Activated naive CD8-positive, alpha-beta T cell treated with anti-CD3 and anti-CD28 coated beads, Interleukin-2, amount 10 ng/mL, durations not matched to agents 7 days and 5 days (primary cell): ENCODE results near the gene CHMP4A. TPM values are rescaled to one million over a fixed set of nuclear protein-coding genes. Genes with fewer than 3 reads are reported as not detected.

ENCODE experiments used
- ATAC-seq: fragments of 150-1000 bp; cut with Tn5 transposase; one replicate; pipeline ENCODE4 v1.10.0; 2021; ENCODE audit warnings: low read depth, moderate library complexity
- POLR2A ChIA-PET: fragments of 350-600 bp; sonication (Branson Sonifier 250); formaldehyde crosslinking; loops from one replicate; lab custom pipeline; 2021; ENCODE audit warnings: antibody characterized with exemption; lab: Charles Lee
- DNase-seq: peaks from one replicate; pipeline ENCODE4 v3.0.0; 2021
- H3K27ac Mint-ChIP-seq: one replicate; pipeline ENCODE4 v1.8.0; 2022; ENCODE audit warnings: mild to moderate bottlenecking, mixed read lengths
- H3K27me3 Mint-ChIP-seq: one replicate; pipeline ENCODE4 v1.8.0; 2022; ENCODE audit warnings: mild to moderate bottlenecking, moderate library complexity, mixed read lengths
- H3K36me3 Mint-ChIP-seq: one replicate; pipeline ENCODE4 v1.8.0; 2021; ENCODE audit warnings: mild to moderate bottlenecking, mixed read lengths
- H3K4me1 Mint-ChIP-seq: one replicate; pipeline ENCODE4 v1.8.0; 2021; ENCODE audit warnings: mixed read lengths
- H3K4me3 Mint-ChIP-seq: one replicate; pipeline ENCODE4 v1.8.0; 2022; ENCODE audit warnings: mild to moderate bottlenecking, moderate library complexity, mixed read lengths
- H3K9me3 Mint-ChIP-seq: one replicate; pipeline ENCODE4 v1.8.0; 2021; ENCODE audit warnings: mixed read lengths
- total RNA-seq, 2 experiments: library from RNA; stranded (reverse); gene quantifications; one replicate each; pipeline ENCODE4 v1.2.3, GENCODE V29; 2021

The CHMP4A gene
- total RNA-seq, 2 experiments from 2014 or later = 93.6 to 97.8 TPM

DNA sequence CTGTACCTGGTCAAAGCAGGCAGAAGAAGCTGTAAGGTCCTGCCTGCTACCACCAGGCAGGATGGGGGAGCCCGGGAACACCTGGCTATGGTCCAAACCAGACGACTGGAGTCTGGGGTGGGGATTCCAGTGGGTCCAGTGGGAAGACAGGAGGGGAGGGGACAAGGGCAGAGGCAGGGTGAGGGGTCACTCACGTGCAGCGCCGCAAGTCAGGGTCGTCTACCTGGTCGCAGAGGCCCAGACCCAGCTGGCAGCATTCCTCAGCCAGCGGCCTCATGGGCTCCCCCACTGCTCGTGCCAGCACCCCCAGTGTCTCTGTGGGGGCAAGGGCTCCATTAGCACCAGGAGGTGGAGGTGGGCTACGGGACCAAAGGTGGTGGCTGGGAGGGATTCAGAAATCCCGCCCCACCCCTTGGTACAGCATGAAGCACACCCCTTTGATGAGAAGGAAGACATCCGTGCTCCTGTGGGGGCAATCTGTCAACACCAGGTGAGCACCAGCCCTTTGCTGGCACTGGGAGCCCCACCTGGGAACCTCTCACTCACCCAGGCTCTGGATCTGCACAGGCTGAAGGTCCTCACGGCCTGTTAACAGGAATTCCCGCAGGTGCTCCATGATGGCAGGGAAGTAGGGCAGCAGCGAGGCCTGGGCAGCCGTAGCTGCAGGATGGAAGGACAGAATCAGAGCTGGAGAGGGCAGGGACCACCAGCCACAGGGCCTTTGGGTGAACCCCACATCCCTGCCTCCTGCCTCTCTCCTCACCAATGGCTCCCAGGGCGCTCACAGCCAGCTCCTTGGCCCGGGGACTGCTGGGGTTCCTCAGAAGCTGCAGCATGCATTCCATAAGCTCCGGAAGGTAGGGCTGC, 29.0 kb downstream of the CHMP4A start:
- H3K4me3 Mint-ChIP-seq = no peak overlapping the region
- H3K36me3 Mint-ChIP-seq = peaks cover 11% of the 10 kb centered on the region
- POLR2A ChIA-PET = interaction anchor here (0.6 to 2.0 kb wide), 10 partner anchors 9 to 132 kb away, joined by 3 to 8 read pairs (median 5); partner anchors contain the start of genes CHMP4A, DCAF11, IRF9 and NRL
- H3K27ac Mint-ChIP-seq = no peak overlapping the region
- H3K27me3 Mint-ChIP-seq = no peaks in the 10 kb centered on the region
- H3K4me1 Mint-ChIP-seq = peaks cover 14% of the 10 kb centered on the region
- no peaks in the 10 kb centered on the region for H3K9me3 Mint-ChIP-seq
- ATAC-seq (no peak), DNase-seq (no peak)

- Mint-ChIP-seq H3K4me1 (peaks cover 10% of the 10 kb centered on the region), H3K27ac (no peak overlapping the region), H3K4me3 (no peak overlapping the region), H3K27me3 (no peaks in the 10 kb centered on the region), H3K9me3 (no peaks in the 10 kb centered on the region), H3K36me3 (peaks cover 12% of the 10 kb centered on the region)
- DNase-seq (no peak), ATAC-seq (no peak)
- POLR2A ChIA-PET = interaction anchor here (0.9 to 2.0 kb wide), 3 partner anchors 10 to 22 kb away, joined by 3 to 8 read pairs (median 7); partner anchors contain the start of gene IRF9
These were observed 30.2 kb downstream of the CHMP4A start for GRCh38 chr14:24183014-24183481.

GRCh38 chr14:24182110-24182882, 31.0 kb downstream of the CHMP4A start:
- Mint-ChIP-seq H3K4me3 (no peak overlapping the region), H3K27ac (peak overlapping the region; percentile 54), H3K36me3 (peaks cover 12% of the 10 kb centered on the region), H3K9me3 (no peaks in the 10 kb centered on the region), H3K4me1 (peaks cover 4% of the 10 kb centered on the region), H3K27me3 (no peaks in the 10 kb centered on the region)
- DNase-seq (no peak), ATAC-seq (no peak)
- POLR2A ChIA-PET = interaction anchor here (0.9 to 4.0 kb wide), 4 partner anchors 9 to 64 kb away, joined by 3 to 29 read pairs (median 6); partner anchors contain the start of gene REC8

GRCh38 chr14:24181371-24182077, 31.8 kb downstream of the CHMP4A start:
- H3K4me3 Mint-ChIP-seq = no peak overlapping the region
- peaks cover 14% of the 10 kb centered on the region for H3K36me3 Mint-ChIP-seq
- no peaks in the 10 kb centered on the region for H3K27me3 Mint-ChIP-seq
- no peak for ATAC-seq
- H3K9me3 Mint-ChIP-seq = no peaks in the 10 kb centered on the region
- no peak overlapping the region for H3K27ac Mint-ChIP-seq
- DNase-seq = no peak
- POLR2A ChIA-PET = interaction anchor here (0.9 to 4.0 kb wide), 8 partner anchors 9 to 65 kb away, joined by 3 to 29 read pairs (median 5); partner anchors contain the start of genes IRF9, PSME1, REC8 and TM9SF1
- no peaks in the 10 kb centered on the region for H3K4me1 Mint-ChIP-seq

DNA sequence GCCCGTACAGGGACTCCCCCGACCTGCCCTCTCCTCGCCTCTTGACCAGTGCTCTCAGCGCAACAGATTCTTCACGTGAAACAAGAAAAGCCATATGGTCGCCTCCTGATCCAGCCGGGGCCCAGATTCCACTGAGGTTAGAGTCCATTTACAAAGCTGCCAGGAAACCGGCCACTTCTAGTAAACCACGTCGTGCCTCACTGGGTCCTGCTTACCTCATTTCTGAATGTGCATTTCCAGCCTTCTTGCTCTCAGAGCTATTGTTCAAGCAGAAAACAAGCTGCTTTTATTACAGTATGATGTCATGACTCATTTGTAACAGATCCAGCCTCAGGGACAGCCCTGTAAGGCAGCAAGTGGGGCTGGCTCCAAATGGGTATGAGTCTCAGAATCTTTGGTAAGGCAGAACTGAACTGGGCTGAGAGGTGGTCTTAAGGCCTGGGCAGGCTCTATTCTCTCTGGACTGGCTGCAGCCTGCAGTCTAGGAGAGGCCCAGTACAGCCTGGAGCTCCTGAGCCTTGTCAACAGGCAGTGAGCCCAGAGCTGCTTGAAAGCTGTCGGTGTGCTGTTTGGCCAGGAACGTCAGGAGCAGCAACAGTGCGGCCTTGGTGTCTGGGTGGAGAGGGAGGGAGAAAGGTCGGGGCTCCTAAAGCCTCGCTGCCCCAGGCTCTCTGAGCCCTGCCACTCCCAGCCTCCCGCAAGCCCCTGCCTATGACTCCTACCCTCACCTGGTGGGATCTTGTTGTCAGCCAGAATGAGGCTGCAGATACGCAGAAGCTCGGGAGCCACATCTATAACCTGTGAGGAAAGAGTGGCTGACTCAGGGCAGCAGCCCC, 33.1 kb downstream of the CHMP4A start:
- Mint-ChIP-seq H3K4me1 (peaks cover under 1% of the 10 kb centered on the region), H3K27me3 (no peaks in the 10 kb centered on the region), H3K27ac (peak overlapping the region; percentile 25), H3K9me3 (no peaks in the 10 kb centered on the region), H3K4me3 (no peak overlapping the region), H3K36me3 (peaks cover 12% of the 10 kb centered on the region)
- ATAC-seq = no peak
- POLR2A ChIA-PET = interaction anchor here (1.0 to 4.0 kb wide), 10 partner anchors 7 to 67 kb away, joined by 3 to 29 read pairs (median 6); partner anchors contain the start of genes IPO4, IRF9, PSME2 and REC8
- no peak for DNase-seq

- Mint-ChIP-seq H3K4me1 (peaks cover 2% of the 10 kb centered on the region), H3K36me3 (peaks cover 15% of the 10 kb centered on the region), H3K27ac (peak overlapping the region; percentile 48), H3K27me3 (no peaks in the 10 kb centered on the region), H3K4me3 (no peak overlapping the region), H3K9me3 (no peaks in the 10 kb centered on the region)
- POLR2A ChIA-PET = interaction anchor here (0.7 to 4.0 kb wide), 8 partner anchors 9 to 546 kb away, joined by 3 to 29 read pairs (median 8); partner anchors contain the start of genes IPO4, IRF9, PSME2 and REC8
- no peak for DNase-seq
- no peak for ATAC-seq
These were observed 33.9 kb downstream of the CHMP4A start for GRCh38 chr14:24179294-24179960.

DNA sequence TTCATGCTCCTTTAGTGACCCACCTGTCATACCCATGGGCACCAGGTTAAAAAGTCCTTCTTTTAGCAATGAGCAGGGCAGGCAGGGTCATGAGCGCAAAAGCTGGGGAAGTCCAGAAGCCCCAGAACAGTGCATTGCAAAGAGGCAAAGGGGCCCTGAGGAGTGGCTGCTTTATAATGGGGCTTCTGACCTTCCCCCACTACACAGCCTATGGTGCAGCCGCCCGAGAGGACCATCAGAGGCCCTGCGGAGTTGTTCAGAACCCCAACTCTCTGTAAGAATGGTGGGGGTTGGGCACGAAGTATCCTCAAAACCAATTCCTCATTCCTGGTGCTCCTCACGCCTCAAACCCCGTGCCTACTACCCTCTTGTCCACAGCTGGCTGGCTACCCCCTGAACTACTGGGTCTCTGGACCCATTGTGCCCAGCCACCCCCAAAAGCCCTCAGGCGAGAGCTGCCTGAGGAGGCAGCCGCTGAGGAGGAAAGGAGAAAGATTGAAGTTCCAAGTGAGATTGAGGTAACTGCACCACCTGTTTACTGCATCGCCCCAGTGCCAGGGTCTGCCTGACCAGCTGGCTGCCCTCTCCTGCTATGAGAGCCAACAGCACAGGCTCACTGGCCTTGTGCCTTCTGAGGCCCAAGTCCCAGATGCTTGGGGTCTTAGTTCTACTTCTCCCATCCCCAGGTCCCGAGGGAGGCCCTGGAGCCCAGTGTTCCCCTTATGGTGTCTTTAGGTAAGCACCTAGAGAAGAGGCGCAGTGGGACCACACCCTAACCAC, 34.7 kb downstream of the CHMP4A start:
- peaks cover 15% of the 10 kb centered on the region for H3K36me3 Mint-ChIP-seq
- H3K27me3 Mint-ChIP-seq = no peaks in the 10 kb centered on the region
- no peak for DNase-seq
- H3K4me1 Mint-ChIP-seq = peaks cover 2% of the 10 kb centered on the region
- ATAC-seq = no peak
- POLR2A ChIA-PET = interaction anchor here (0.7 to 4.0 kb wide), 8 partner anchors 8 to 545 kb away, joined by 3 to 29 read pairs (median 10); partner anchors contain the start of genes IPO4, IRF9, PSME2 and REC8
- no peaks in the 10 kb centered on the region for H3K9me3 Mint-ChIP-seq
- no peak overlapping the region for H3K4me3 Mint-ChIP-seq
- no peak overlapping the region for H3K27ac Mint-ChIP-seq

- H3K4me3 Mint-ChIP-seq = no peak overlapping the region
- ATAC-seq (no peak), DNase-seq (no peak)
- peaks cover 18% of the 10 kb centered on the region for H3K36me3 Mint-ChIP-seq
- H3K4me1 Mint-ChIP-seq = peaks cover 2% of the 10 kb centered on the region
- POLR2A ChIA-PET = interaction anchor here (3.2 kb wide), 1 partner anchor 10 kb away, joined by 14 read pairs; the partner anchor contains the start of gene IPO4
- H3K9me3 Mint-ChIP-seq = no peaks in the 10 kb centered on the region
- H3K27ac Mint-ChIP-seq = no peak overlapping the region
- no peaks in the 10 kb centered on the region for H3K27me3 Mint-ChIP-seq
These were observed 35.4 kb downstream of the CHMP4A start for GRCh38 chr14:24177891-24178290.

DNA sequence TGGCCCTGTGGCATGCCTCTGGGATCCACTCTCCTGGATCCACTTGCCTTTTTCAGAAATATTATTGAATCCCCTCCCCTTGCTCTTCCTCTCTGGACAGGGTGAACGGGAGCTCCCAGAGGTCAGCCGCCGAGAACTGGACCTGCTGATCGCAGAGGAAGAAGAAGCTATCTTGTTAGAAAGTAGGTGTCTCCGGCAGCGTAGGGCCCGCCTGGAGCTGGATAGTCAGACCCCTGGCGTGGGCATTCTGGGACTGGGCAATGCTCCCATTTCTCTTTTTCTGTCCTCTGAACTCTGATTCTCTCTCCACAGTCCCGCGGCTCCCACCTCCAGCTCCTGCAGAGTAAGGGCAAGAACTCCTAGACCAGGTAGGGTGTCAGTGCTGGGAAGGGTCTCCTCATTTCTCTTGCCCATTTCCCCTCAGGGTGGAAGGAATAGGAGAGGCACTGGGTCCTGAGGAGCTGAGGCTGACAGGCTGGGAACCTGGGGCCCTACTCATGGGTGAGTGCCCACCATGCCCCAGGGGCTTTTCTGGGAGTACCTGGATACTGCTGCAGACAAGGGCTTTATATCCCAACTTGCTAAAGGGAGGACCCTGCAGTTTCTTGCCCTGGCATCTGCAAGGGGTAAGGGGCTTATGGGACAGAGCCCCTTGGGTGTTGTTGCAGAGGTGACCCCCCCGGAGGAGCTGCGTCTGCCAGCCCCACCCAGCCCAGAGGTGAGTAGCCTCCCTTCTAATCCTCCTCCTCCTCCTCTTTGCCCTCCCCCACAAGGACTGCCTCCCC, 36.1 kb downstream of the CHMP4A start:
- H3K27ac Mint-ChIP-seq = no peak overlapping the region
- DNase-seq (no peak), ATAC-seq (no peak)
- no peak overlapping the region for H3K4me3 Mint-ChIP-seq
- H3K4me1 Mint-ChIP-seq = peaks cover 2% of the 10 kb centered on the region
- H3K36me3 Mint-ChIP-seq = peaks cover 18% of the 10 kb centered on the region
- H3K27me3 Mint-ChIP-seq = no peaks in the 10 kb centered on the region
- H3K9me3 Mint-ChIP-seq = no peaks in the 10 kb centered on the region
- POLR2A ChIA-PET = interaction anchor here (0.7 to 3.2 kb wide), 2 partner anchors 11 to 17 kb away, joined by 4 to 14 read pairs; partner anchors contain the start of gene IPO4

DNA sequence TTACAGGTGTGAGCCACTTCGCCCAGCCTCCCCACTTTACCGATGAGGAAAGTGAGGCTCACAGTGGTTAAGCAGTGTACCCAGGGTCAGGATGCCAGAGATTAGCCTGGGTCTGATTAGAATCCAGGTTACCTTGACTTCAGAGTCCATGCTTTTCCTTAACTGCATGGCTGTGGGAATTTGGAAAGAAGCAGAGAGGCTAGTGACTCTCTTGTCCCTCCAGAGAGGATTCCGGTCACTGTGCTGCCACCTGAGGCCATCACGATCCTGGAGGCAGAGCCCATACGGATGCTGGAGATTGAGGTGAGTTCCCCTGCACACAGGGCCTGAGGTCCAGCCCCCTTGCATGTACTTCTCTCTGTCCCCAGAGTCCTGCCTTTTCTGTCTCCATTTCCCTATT, 36.7 kb downstream of the CHMP4A start:
- no peak for DNase-seq
- Mint-ChIP-seq H3K4me1 (peaks cover 3% of the 10 kb centered on the region), H3K27me3 (no peaks in the 10 kb centered on the region), H3K4me3 (no peak overlapping the region), H3K27ac (no peak overlapping the region), H3K9me3 (no peaks in the 10 kb centered on the region), H3K36me3 (peaks cover 18% of the 10 kb centered on the region)
- POLR2A ChIA-PET = interaction anchor here (1.0 to 3.2 kb wide), 2 partner anchors 12 to 29 kb away, joined by 7 to 14 read pairs; partner anchors contain the start of genes IPO4 and RNF31
- no peak for ATAC-seq
